Erythroblast (primary cell): ENCODE data around the gene RBL1.

Experiments
- GATA1 ChIP-seq: IDR thresholded peaks from 2 replicates; pipeline ENCODE4 v1.6.1; 2011; ENCODE audit warnings: low read depth, mild to moderate bottlenecking, control low read depth, low read length, moderate library complexity
- POLR2A ChIP-seq: IDR thresholded peaks from 2 replicates; pipeline ENCODE4 v1.6.1; 2011; ENCODE audit warnings: mild to moderate bottlenecking, low read length

- TF ChIP-seq POLR2A (no peak), GATA1 (no peak)
Observed at GRCh38 chr20:36997121-36997520, 98.7 kb downstream of the RBL1 start.
